Stimulated activated CD4-positive, alpha-beta T cell treated with anti-CD3 and anti-CD28 coated beads, Interleukin-15, amount 100 ng/mL, for 24 hours (primary cell): ENCODE measurements around the gene CADM2.

Experiments used
- DNase-seq: peaks from one replicate; pipeline ENCODE4 v3.0.0-alpha.2; 2020

Gene CADM2

GRCh38 chr3:85576697-85577200 is 618.0 kb downstream of the CADM2 start:
- DNase-seq, result no peak

DNA sequence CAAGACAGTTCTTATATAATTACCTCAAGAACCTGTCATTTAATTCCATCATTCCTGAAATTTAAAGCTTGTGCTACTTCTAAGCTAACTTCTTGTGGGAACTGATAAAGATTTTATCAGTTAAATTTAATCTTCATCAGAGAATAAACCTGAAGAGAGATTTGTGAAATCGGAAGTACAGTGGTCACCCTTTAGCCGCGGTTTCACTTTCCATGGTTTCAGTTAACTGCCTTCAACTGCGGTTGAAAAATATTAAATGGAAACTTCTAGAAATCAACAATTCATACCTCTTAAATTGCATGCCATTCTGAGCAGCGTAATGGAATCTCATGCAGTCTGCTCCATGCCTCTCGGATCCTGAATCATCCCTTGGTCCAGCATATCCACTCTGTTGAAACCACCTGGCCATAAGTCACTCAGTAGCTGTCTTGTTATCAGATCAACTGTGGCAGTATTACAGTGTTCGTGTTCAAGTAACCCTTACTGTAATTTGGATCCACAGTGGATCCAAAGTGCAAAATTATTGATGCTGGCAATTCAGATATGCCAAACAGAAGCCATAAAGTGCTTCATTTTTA is 626.1 kb downstream of the CADM2 start:
- DNase-seq, result no peak

- no peak for DNase-seq
These were observed 627.2 kb downstream of the CADM2 start for GRCh38 chr3:85586018-85586417.

DNA sequence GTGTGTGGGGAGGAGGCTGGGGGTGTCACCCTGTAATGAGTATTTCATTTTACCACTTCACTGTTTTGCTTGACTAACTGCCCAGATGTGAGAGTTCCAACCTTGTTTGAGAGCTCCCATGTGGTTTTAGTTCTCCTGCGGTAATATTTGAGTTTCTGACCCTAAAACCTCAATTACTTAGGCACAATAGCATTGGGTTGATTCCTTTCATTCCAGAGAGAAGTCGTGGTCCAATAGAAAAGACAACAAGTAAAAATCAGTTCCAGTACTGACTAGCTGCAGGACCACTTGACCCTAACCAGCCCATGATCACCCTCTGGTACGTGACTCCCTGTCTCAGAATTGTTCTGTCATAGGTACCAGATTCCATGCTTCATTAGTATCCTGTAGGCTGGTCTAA is 630.4 kb downstream of the CADM2 start:
- no peak for DNase-seq

GRCh38 chr3:85591451-85591850 is 632.7 kb downstream of the CADM2 start:
- DNase-seq, result no peak

DNA sequence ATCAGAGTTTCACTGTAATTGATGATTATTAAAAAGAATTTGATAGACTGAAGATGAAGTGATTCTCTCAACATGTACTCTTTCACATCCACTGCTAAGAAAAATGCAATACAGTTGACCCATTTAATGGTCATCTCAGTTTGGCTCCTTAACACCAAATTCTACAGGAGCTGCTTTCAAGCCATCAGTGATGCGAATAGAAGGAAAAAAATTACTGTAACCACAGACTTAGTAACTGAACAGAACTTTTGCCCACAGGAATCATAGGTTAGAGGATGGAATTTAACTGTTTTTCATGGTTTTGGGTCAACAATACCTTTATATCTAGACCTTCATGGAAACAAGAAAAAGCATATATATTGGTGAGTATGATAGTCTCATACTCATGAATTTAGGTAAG is 633.5 kb downstream of the CADM2 start:
- DNase-seq, result no peak

DNA sequence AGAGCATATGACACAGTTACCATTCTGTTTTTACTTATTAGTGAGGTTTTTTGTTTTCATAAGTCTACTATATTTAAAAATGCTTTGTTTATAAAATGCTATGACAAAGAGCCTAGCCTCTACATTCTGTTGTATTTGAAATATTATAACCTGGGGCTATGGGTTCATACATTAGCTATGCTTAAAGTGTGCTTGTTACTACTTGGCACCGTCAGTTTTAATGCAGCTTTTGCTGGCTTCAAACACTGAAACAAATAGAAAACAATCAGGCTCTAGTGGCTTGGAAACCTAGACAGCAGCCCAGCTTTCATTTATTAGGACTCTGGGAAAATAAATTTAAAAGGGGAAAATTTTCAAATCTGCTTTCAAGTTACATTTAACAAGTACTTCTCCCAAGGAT is 635.9 kb downstream of the CADM2 start:
- DNase-seq, result no peak

DNA sequence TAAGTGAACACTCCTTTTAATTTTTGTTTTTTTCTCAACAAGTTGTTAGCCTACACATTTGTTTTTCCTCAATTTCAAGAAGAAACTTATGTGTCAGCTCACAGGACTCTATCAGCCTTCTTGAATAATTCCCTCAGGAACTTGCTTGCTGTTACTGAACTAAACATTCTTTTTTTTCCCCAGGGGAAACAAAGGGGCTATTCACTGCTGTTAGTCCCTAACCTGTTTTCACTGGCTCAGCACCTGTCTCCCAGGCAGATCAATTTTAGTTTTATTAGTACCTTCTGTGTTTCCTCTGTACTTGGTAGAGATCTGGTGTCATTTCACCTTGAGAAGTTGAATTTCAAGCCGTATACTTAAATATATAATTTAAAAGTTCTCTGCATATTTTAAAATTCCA is 644.6 kb downstream of the CADM2 start:
- DNase-seq, result no peak

GRCh38 chr3:85604641-85605040 is 645.9 kb downstream of the CADM2 start:
- no peak for DNase-seq

- DNase-seq, result no peak
These were observed 646.3 kb downstream of the CADM2 start for GRCh38 chr3:85605066-85605465.

DNA sequence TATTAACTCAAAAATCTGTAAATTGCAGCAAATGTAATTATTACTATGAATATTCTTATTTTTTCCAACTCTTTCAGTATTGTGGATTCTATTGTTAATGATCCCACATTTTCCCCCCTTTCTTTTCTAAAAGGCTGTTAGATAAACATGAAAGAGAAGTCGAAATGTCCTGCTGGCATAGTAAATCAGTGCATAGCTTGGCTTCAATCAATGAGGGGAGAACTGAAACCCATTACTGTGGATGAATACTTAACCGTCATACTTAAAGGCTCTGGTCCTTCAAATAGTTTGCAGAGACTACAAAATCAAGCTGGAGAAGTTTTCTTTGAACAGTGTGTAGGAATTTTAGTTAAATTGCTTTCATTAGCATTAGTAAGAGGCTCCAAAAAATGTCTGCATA is 667.9 kb downstream of the CADM2 start:
- DNase-seq, result no peak

DNA sequence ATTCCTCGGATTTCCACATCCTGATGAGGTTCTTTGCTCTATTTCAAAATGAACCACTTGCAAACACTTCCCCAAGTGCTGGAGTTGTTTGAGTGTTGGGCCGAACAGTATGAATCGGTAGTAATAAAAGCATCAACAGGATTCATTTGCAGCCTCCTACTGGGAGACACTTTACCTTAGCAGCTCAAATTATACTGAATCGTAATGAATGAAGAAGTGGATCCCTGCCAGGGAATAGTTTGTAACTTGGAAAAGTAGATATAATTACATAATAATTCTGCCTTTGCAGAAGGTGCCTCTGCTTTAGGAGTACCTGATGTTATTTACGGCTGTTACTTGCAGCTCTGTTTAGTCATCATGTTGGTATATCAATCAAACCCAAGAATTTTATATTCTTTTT is 669.1 kb downstream of the CADM2 start:
- no peak for DNase-seq

- DNase-seq, result no peak
These were observed 672.3 kb downstream of the CADM2 start for GRCh38 chr3:85631070-85631469.

DNA sequence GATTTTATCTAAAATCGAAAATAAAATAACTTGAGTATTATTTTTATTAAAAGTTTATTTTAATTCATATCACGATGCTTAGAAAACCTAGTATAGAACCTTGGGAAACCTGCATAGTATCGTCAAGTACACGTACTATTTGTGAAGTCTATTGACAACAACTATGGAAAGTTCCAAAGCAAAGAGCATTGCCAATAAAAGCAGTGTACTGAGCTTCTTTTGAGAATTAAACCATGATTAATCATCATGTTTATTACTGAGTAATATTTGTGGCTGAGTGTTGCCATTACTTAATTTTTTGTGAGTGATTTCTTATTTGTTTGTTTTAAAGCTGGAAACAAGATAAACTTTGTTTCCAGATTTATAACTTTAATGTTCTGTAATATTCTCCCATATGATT is 674.1 kb downstream of the CADM2 start:
- DNase-seq, result no peak

- no peak for DNase-seq
These were observed 693.6 kb downstream of the CADM2 start for GRCh38 chr3:85652360-85652759.

- DNase-seq, result no peak
These were observed 701.7 kb downstream of the CADM2 start for GRCh38 chr3:85660451-85660850.

DNA sequence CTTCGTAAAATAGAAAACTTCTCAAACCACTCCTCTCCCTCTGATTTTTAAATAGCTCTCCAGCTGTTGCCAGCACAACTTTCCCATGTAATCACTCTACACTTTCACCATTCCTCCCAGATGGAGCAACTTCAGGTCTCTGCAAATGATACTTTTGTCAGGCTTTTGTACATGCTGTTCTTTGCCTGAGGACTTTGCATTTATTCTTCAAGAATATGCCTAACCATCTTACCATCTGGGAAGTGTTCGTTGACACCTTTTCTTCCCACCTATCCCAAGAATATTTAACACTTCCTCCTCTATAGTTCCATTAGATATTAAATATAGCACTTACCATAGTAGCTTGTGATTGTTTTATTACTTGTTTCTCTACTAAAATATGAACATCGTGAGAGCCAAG is 703.7 kb downstream of the CADM2 start:
- DNase-seq, result no peak

DNA sequence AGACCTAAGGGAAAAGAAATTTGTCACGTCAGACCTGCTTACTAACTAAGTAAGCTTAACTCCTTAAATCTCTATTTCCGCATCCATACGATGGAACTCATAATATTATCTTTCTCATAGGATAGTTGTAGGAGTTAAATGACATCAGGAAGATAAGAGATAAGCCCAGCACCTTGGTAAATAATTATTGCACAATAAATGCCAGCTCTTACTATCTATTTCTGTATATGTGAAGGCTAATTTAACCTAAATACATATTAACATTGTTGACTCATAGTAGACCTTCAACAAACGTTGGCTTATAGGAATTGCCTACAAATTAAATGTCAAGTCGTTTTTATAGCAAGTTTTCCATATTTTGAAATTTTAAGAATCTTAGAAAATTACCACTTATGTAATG is 709.0 kb downstream of the CADM2 start:
- no peak for DNase-seq

DNA sequence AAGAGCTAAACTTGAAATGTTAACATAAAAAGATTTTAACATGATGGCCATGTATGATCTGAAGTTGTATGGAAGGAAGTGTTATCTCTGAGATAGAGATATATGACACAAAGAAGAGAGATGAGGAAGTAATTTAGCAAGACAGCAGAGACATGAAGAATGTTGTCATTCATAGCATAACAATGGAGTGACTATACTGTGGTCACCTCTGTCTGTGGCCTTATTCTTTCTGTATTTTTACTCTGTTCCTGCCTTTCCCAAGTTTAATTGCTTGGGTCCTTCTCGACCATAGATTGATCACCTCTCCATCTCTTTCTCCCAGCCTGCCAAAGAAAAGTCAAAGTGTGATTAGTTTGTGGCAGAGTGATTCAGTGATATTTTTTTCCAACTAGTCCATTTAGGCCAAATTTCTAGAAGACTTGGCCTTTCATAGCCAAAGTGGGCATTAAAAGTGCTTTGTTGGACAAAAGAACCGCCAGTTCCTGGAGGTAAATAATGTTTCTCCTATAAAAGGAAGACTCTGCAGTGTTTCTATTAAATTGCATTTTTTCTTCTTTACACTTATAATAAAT is 711.9 kb downstream of the CADM2 start:
- DNase-seq, result no peak

DNA sequence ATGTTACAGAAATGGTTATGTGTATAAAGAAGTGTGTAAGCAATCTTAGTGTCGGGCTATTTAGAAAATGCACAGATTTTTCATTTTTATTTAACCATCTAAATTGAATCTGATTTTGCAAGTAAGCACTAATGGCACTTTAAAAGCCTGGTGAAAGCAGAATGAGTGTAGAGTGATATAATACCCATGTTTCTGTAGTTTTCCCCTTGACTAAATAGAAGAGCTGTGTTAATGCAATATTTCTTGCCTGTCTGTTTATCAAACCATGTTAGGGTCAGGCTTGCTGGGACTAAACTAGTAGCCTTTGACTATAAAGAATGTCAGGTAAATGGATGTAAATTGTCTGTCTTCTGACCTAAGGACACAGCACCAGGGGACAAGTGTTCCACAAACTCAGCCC is 714.0 kb downstream of the CADM2 start:
- DNase-seq, result no peak

GRCh38 chr3:85678713-85679112 is 719.9 kb downstream of the CADM2 start:
- no peak for DNase-seq

DNA sequence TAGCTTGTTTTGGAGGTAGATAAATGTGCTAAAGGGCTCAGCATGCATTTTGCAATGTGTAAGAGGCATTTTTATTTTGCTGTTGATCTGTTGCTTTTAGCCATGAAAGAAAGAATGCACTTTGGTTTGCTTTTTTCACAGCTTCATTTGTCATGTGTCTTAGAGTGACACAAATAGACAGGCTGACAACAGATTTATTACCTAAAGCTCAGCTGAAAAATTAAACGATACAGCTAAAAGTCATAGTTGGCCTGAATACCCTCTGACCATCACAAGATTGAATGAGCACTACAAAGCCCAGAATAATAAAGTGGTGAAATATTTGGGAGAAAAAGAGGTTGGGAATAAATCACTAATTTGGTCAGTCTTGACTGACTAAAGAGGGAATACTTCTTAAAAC is 723.1 kb downstream of the CADM2 start:
- no peak for DNase-seq

- no peak for DNase-seq
These were observed 732.4 kb downstream of the CADM2 start for GRCh38 chr3:85691196-85691595.

DNA sequence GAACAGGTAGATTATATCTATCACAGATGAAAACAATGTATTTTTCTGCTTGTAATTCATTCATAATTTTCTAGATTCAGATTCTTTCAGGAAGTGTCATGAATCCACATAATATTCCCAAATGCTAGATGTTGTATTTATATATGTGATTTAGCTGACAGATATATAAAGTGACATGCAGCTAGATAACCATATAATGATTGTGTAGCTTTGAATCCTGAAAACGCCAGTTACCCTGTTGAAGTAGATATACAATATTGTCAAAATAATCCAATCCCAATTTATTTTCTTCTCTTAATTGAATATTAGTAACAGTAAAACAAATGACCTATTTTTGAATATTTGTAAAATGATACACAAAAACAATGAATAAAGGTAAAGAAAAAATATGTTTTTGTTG is 738.4 kb downstream of the CADM2 start:
- no peak for DNase-seq

DNA sequence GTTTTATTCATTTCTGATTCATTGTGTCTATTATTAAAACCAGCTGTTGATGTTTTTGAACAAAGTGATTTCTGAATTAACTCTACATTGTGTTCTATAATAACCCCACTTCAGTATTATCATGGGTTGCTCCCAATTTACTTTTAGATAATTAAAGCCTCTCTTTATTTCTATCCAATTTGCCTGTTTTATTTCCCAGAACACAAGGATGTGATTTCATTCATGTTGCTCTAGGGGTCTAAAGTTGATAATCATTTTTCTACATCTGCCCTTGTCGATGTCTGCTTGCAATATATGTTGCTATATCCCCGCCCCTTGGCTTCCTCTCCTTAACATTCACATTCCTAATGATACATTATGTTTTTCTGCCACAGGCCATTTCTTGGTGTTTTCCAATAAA is 747.3 kb downstream of the CADM2 start:
- no peak for DNase-seq
